ENCODE data around the gene GGCX.
"Not testable (repeated sequence)": the region's sequence is repeated elsewhere in the genome, so short reads cannot be mapped to it uniquely, and the experiment has no call there.

The GGCX gene

DNA sequence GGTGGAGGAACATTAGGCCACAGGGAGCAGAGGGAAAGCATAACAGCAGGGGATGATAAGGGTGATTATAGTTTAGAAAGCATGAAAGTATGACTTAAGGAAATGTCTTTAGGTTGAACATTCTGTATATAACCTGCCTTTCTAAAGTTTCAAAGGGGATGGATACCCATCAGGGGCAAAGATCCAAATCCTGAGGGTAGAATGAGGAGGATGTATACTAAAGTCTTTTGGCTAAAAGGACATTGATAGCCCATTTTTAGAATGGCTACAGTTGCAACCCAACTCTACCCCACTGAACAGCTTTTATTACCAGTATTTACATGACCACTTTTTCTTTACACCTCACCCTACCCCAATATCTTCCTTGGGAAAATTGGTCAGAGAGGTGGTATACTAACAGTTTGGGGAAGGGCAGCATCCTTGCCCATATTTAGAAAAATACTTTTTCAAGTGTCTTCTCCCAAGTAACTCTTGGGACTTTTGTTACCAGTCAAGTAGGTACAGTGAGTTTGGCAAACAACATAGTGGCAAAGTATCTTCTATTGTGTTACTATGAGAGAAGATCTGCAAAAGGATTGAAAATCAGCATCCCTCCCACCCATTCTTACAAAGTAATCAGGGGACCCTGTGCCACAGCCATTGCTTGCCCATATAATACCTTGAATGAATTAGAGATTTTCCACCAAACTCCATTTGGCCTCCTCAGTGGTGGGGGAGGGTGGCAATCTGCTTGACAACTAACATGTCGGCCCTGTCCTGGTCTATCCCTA is 14.0 kb downstream of the GGCX start:
- no peak overlapping the region for H3K4me3 ChIP-seq (ENCODE audit: low read length)
- DNase-seq (ENCODE audit: low read depth, low spot score), result no peak

DNA sequence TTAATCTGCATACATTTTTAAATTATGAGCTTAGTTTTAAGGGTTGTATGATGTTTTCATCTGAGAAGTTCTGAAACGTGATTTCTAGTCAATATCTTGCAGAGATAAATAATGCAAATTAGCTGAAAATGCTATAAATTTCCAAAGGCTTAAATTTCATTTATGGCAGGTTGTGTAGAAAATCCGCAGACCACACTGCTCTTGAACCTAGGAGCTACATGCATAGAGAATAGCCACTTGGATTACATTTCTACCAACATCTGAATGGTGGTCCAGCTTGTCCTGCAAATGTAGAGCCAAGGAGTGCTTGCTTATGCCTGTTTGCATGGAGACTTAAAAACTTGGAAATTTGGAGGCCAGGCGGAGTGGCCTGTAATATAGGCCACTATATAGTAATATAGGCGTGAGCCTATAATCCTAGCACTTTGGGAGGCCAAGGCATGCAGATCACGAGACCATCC is 15.5 kb downstream of the GGCX start:
- peak; percentile 18 for DNase-seq (ENCODE audit: low read depth, low spot score)
- no peak overlapping the region for H3K4me3 ChIP-seq (ENCODE audit: low read length)

DNA sequence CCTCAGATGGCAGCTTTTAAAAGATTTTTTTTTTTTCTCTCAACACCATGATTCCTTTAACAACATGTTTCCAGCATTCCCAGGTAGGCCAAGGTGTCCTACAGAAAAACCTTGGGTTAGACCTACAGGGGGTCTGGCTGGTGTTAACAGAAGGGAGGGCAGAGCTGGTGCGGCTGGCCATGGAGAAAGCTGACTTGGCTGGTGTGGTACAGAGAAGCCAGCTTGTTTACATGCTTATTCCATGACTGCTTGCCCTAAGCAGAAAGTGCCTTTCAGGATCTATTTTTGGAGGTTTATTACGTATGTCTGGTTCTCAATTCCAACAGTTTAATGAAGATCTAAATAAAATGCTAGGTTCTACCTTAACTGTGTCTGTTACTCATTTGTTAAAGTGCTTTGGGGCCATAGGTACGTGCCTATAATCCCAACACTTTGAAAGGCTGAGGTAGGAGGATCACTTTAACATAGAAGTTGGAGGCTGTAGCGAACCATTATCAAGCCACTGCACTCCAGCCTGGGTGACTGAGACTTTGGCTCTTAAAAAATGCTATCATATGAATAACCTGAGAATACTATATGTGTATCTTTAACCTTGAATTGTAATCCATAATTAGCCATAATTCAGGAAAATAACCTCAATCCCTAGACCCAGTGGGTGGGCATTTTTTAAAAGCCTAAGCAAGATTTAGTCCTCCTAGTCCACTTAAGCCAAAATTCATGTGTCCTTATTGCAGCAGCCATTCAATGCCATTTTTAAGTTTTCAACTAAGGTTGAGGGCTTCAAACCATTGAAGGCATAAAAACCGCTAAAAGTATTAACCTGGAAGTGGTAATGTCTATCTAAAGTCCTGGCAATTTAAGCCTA is 16.1 kb downstream of the GGCX start:
- not testable (repeated sequence) for H3K4me3 ChIP-seq (ENCODE audit: low read length)
- peak; percentile 24 for DNase-seq (ENCODE audit: low read depth, low spot score)

DNA sequence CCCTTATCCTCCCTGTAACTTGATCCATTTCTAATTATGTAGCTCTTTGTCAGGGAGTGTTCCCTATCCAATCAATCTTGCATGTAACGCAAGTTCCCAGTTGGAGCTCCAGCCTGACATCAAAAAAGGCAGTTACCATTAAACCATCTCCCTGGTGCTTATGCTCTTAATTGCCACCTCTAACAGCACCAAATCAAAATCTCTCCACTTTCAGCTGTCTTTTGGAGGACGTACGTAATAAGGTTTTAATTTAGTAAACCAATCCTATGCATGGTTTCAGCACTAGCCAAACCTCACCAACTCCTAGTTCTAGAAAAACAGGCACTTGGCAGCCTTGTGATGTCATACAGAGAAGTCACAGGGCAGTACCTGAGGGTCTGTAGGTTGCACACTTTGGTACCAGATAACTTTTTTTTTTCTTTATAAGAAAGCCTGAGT is 17.0 kb downstream of the GGCX start:
- not testable (repeated sequence) for DNase-seq (ENCODE audit: low read depth, low spot score); H3K4me3 ChIP-seq (ENCODE audit: low read length)

DNA sequence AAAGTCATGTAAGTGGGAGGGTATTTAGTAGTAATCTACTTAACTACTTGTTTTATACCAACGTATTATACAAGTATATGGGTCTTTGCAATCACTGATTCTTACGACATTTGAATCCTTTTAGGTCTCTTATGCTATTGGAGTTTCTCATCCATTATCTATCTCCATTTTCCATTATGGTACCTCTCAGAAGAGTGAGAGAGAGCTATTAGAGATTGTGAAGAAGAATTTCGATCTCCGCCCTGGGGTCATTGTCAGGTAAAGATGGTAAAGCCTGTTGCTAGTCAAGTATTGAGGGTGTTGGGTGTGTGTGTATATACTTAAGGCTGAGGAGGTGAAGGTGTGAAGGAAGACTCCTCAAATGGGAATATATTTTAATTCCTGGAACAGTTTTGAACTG is 18.5 kb downstream of the GGCX start:
- no peak for DNase-seq (ENCODE audit: low read depth, low spot score)
- no peak overlapping the region for H3K4me3 ChIP-seq (ENCODE audit: low read length)

DNA sequence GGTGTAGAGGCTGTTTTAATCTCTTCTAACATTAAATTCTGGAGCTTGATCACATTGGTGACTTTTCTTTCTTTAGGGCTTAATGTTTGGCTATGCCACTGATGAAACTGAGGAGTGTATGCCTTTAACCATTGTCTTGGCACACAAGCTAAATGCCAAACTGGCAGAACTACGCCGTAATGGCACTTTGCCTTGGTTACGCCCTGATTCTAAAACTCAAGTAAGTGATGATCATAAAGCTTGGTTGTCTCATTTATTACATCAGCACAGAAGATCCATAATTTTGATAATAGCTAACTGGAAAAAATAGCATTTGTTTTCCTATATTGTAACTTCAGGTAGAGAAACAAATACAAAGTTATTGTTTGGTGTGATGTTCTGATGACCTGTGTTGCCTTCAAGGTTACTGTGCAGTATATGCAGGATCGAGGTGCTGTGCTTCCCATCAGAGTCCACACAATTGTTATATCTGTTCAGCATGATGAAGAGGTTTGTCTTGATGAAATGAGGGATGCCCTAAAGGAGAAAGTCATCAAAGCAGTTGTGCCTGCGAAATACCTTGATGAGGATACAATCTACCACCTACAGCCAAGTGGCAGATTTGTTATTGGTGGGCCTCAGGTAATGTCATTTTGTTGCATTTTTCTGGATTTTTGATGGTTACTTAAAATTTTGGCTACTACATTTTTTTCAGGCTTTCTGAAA is 19.4 kb downstream of the GGCX start:
- H3K4me3 ChIP-seq (ENCODE audit: low read length), result no peak overlapping the region
- no peak for DNase-seq (ENCODE audit: low read depth, low spot score)

DNA sequence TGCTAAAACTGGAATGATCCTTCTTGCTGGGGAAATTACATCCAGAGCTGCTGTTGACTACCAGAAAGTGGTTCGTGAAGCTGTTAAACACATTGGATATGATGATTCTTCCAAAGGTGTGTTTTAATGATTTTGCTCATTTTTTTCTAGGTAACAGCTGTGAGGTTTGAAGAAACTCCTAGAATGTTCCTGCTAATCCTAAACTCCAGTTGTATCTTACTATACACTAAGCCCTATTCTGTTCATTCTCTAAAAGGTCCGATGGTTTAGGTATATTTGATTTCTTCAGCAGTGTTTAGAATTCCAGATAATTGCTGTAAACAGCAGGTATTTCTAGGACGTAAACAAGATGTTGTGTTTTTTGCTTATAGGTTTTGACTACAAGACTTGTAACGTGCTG is 20.0 kb downstream of the GGCX start:
- no peak for DNase-seq (ENCODE audit: low read depth, low spot score)
- peak overlapping the region; percentile 80 for H3K4me3 ChIP-seq (ENCODE audit: low read length)

DNA sequence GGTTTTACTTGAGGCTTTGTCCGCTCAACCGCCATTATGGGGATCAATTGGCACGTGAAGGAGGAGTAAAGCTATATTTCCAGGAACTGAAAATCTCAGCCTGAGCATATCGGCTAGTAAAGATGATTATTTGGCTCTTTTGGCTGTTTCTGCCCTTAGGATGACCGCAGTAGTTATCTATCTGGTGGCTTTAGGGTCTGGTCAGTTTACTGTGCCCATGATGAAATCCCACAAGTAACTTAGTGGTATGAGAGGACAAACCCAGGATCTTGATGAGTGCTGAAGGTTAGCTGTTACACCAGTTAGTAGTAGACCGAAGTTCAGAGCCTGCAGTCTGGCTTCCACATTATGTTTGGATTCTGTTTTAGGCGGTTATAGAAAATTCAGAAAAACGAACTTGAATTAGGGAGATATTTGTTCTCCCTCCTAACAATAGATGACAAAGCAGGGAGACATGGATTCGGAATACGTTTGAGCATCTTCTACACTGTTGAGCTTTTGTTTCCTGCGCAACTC is 21.1 kb downstream of the GGCX start:
- DNase-seq (ENCODE audit: low read depth, low spot score), result no peak

DNA sequence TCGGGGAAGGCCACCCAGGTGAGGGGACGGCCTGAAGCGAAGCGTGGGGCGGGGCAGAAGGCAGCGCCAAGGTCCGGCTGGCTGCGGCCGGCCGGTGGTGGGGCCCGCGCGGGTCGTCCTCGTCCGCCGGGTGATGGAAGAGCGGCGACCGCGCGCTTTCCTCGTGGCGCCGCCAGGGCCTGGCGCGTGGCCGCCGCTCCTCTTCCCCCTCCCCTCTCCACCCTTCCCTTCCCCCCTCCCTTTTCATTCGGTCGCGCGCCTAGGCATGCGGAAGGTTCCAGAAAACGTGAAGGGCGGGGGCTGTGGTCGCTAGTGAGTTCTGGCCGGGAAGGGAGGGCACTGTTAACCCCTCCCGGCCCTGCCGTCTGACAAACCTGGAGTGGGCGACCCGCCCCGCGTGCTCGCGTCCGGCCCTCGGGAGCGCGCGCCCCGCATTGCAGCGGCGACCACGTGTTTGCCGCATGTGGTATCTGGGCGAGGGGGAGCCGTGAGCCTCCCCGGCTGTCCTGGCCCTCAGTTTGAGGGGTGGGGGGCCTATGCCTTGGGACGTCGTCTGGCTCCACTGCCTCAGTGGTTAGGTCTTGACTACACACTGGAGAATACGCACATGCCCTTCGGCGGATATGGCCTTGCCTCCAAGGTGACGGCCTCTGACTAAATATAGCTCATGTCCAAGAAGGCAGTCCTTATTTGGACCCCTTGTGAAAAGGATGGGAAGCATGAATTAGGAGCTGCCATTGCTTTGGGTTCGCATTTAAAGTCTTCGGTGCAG is 21.7 kb downstream of the GGCX start:
- peak; percentile 75 for DNase-seq (ENCODE audit: low read depth, low spot score)
- peak overlapping the region; percentile 80 for H3K4me3 ChIP-seq (ENCODE audit: low read length)

More for the DNA sequence above, 21.1 kb downstream of the GGCX start:
- H3K4me3 ChIP-seq (ENCODE audit: low read length), result peak overlapping the region; percentile 80

DNA sequence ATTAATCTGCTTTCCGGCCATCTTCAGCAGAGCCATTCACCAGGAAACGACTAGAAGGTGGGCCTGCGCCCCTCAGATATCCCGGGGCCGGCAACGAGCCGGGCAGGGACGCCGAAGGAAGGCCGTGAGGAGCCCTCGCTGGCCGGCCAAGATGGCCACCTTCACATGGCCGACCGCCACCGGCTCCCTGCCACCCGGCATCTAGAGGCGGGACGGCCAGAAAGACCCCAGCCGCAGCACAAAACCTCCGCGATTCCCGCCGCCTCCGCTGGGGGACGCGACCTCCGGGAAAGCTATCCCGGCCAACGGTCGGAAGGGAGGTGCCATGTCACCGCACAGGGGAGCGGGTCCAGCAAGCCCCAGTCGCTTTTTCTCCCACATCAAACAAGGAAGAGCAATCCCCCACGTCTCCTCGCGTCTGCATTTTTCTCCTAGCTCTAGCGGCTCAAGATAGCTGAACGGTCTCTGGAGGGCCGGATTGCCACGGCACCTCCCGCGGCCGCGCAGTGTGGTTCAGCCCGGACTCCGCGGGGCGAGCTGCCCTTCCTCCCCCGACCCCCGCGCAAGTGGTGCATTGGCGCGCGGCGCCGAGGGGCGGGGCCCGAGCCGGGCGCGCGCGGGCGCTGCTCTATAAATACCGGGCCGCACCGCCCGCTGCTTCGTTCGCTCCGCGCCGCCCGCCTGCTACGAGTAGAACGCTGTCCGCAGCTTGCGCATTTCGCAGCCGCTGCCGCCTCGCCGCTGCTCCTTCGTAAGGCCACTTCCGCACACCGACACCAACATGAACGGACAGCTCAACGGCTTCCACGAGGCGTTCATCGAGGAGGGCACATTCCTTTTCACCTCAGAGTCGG is 22.6 kb downstream of the GGCX start, which contains the start of gene MAT2A:
MAT2A (plus strand) TSS at position 662 of the 854 bp plus-strand sequence; CDS start at position 782, 120 bp downstream.
- H3K4me3 ChIP-seq (ENCODE audit: low read length), result peak within 1 kb of the TSS; percentile 80
- DNase-seq (ENCODE audit: low read depth, low spot score), result peak; percentile 93

DNA sequence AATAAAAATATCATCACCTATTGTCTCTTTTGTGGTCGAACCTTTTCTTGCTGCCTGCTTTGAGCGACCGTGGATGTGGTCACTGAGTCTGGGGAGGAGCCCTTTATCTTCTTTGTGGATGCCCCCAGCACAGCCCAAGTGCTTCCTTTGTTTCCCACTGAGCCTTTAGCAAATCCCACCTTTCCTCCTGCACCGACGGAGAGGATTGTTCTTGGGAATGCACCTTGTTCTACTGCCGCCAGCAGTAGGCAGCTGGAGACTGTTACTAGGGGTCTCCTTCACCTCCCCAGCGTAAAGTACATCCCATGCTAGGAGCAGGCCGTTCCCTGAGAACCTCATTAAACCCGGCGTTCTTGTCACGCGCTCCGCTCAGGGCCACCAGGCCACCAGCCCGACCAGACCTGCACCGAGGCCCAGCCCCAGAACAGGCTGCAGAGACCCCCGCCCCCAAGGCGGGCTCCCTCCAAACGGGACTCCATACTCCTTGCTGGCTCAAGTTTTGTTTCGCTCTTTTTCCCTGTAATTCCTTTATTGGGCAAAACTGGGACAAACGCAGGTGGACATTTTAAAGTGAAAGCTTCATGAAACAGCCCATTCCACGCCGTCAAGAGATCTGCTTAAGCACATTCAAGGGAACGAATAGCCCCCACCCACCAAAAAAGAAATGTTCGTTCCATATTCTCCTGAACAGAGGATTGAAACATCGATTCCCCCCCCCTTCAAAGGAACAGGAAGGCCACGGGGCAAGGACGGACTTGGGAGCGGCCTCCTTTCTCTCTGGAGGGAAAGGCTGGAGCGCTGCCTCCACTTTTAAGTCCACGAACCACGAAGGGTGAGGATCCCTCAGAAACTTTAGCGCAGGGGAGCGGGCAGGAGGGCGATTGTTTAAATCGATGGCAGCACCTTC is 23.4 kb downstream of the GGCX start:
- H3K4me3 ChIP-seq (ENCODE audit: low read length), result peak overlapping the region; percentile 80
- peak; percentile 67 for DNase-seq (ENCODE audit: low read depth, low spot score)

DNA sequence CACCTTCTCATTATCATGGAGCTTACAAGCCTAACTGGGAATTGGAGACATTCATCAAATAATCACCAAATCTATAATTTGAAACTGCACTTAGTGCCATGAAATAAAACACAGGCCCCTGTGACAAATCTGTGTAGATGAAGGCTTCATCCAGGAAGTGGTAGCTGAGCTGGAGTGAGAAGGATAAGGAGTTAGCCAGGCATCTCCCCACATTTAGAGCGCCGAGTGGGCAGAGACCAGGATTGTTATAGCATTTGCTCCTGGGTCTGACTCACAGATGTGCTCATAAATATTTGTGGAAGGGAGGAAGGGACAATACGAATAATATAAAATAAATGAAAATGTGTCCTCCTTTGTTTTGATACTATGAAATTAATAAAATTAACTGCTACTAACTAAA is 24.8 kb downstream of the GGCX start:
- H3K4me3 ChIP-seq (ENCODE audit: low read length), result no peak overlapping the region
- no peak for DNase-seq (ENCODE audit: low read depth, low spot score)

DNA sequence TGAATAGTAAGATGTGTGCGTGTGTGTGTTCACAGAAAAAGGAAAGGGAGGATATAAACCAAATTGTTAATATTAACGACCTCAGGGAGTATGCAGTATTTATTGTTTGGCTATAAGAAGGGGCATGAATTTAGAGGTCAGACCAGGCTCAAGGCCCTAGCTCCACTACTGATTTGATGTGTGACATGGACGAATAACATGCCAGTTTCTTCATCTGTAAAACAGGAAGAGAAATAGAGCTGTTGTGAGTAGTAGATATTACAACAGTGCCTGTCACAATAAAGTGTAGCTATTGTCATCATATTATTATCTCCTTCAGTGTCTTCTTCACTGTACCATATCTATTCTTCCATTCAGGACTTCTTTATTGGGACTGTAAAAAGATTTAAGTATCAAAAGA is 26.4 kb downstream of the GGCX start:
- H3K4me3 ChIP-seq (ENCODE audit: low read length), result no peak overlapping the region
- DNase-seq (ENCODE audit: low read depth, low spot score), result no peak

DNA sequence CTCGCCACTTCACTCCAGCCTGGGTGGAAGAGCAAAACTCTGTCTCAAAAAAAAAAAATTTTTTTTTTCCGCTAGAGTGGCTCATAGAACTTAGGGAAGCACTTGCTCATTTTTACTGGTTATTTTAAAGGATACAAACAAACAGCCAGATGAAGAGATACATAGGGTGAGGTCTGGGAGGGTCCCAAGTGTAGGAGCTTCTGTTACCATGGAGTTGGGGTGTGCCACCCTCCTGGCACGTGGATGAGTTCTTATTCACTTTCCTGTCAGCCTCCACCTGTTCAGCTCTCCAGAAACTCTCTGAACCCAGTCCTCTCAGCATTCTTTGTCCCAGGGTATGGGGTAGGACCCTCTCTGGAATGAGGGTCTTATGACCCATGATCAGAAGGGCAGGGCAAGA is 27.2 kb downstream of the GGCX start:
- H3K4me3 ChIP-seq (ENCODE audit: low read length), result no peak overlapping the region
- DNase-seq (ENCODE audit: low read depth, low spot score), result no peak

DNA sequence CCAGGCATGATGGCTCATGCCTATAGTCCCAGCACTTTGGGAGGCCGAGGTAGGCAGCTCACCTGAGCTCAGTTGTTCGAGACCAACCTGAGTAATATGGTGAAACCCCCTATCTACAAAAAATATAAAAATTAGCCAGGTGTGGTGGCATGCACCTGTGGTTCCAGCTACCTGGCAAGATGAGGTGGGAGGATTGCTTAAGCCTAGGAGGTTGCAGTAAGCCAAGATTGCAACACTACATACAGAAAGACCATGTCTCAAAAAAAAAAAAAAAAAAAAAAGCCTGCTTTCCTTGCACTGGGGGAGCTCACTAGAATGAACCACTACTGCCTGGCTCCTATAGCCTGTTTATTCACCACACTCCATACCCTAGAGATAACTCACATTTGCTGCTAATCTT is 29.7 kb downstream of the GGCX start:
- DNase-seq (ENCODE audit: low read depth, low spot score), result no peak
- no peak overlapping the region for H3K4me3 ChIP-seq (ENCODE audit: low read length)

DNA sequence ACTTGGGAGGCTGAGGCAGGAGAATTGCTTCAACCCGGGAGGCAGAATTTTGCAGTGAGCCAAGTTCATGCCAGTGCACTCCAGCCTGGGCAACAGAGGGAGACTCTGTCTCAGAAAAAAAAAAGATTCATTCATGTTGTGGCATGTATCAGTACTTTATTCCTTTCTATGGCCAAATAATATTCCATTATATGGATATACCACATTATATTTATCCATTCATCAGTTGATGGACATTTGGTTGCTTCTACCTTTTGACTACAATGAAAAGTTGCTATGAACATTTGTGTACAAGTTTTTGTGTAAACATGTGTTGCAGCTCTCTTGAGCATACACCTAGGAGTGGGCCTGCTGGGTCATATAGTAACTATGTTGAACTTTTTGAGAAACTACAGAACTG is 31.5 kb downstream of the GGCX start:
- no peak for DNase-seq (ENCODE audit: low read depth, low spot score)

DNA sequence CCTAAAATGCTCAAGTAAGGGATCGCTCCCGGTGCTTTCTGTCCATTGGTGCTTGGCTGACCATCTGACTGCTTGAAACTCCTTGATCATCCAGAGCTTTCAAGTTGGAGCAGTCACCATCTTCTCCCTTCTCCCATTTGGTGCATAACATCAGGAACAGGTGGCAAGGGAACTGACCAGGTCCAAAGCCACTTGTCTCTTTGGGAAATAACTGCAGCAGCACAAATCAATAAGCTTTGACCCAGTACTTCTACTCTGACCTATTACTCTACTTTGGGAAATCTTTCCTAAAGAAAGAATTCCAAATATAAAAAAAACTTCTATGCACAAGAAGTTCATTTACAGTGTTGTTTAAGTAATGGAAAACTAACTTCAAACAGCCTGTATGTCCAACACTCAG is 32.9 kb downstream of the GGCX start:
- DNase-seq (ENCODE audit: low read depth, low spot score), result no peak
- no peak overlapping the region for H3K4me3 ChIP-seq (ENCODE audit: low read length)

More for the DNA sequence above, 31.5 kb downstream of the GGCX start:
- H3K4me3 ChIP-seq (ENCODE audit: low read length), result no peak overlapping the region
